Caco-2 (cell line): ENCODE data around the gene GMFB. TPM values are rescaled to one million over a fixed set of nuclear protein-coding genes. Genes with fewer than 3 reads are reported as not detected.
A peak's percentile ranks its signal among the peaks of the same experiment; 100 is the strongest.

ENCODE experiments used
- BruUV-seq: library from RNA; stranded (reverse); fragments of 400-500 nt; replicated peaks from 2 replicates; lab custom pipeline; 2021; lab: Mats Ljungman, UMichigan
- CTCF ChIA-PET: fragments of 300-600 bp; sonication (Branson Sonifier 250); formaldehyde crosslinking; loops from one replicate; lab custom pipeline; 2022; ENCODE audit warnings: antibody characterized with exemption; lab: Charles Lee
- POLR2A ChIA-PET: fragments of 300-600 bp; sonication (Branson Sonifier 250); formaldehyde crosslinking; loops from one replicate; lab custom pipeline; 2022; ENCODE audit warnings: antibody characterized with exemption; lab: Charles Lee
- DNase-seq, 2 experiments: peaks; one replicate each; pipeline versions ENCODE4 v3.0.0 to v3.0.0-alpha.2; 2020 to 2022
- H3K27me3 ChIP-seq: replicated peaks from 2 replicates; pipeline ENCODE4 v1.6.0; 2011; ENCODE audit warnings: low read length; ENCODE audit not compliant: control insufficient read depth, insufficient read depth
- H3K36me3 ChIP-seq: 2 replicates; pipeline ENCODE4 v1.5.1; 2011; ENCODE audit warnings: low read length; ENCODE audit not compliant: control insufficient read depth, insufficient read depth
- H3K4me1 ChIP-seq: fragments of 250-450 bp; sonication (Bioruptor Pico); 2 replicates; pipeline ENCODE4 v1.5.1; 2020; ENCODE audit warnings: mild to moderate bottlenecking
- H3K4me3 ChIP-seq: 2 replicates; pipeline ENCODE4 v1.5.1; 2011; ENCODE audit warnings: low read depth, mild to moderate bottlenecking, control low read depth, low read length
- H3K9me3 ChIP-seq: fragments of 250-450 bp; sonication (Bioruptor Pico); 2 replicates; pipeline ENCODE4 v1.5.1; 2020; ENCODE audit warnings: mild to moderate bottlenecking, moderate library complexity
- H3K27ac Mint-ChIP-seq: one replicate; pipeline ENCODE4 v1.8.0; 2022; ENCODE audit warnings: mixed read lengths; ENCODE audit not compliant: unreplicated experiment
- H3K27me3 Mint-ChIP-seq: one replicate; pipeline ENCODE4 v1.8.0; 2022; ENCODE audit warnings: mixed read lengths; ENCODE audit not compliant: insufficient read depth, unreplicated experiment
- H3K36me3 Mint-ChIP-seq: one replicate; pipeline ENCODE4 v1.8.0; 2022; ENCODE audit warnings: mild to moderate bottlenecking, mixed read lengths; ENCODE audit not compliant: insufficient read depth, unreplicated experiment
- H3K4me1 Mint-ChIP-seq: one replicate; pipeline ENCODE4 v1.8.0; 2022; ENCODE audit warnings: low read depth, mixed read lengths; ENCODE audit not compliant: unreplicated experiment
- H3K4me3 Mint-ChIP-seq: one replicate; pipeline ENCODE4 v1.8.0; 2022; ENCODE audit warnings: mild to moderate bottlenecking, moderate library complexity, mixed read lengths; ENCODE audit not compliant: unreplicated experiment
- H3K9me3 Mint-ChIP-seq: one replicate; pipeline ENCODE4 v1.8.0; 2022; ENCODE audit warnings: mixed read lengths; ENCODE audit not compliant: unreplicated experiment
- intact Hi-C: fragments of 100-400 bp; cut with micrococcal nuclease; formaldehyde crosslinking; loops from one replicate; pipeline ENCODE4 v1.10.0; 2022; ENCODE audit not compliant: unreplicated experiment
- total RNA-seq: library from RNA; stranded (reverse); gene quantifications from 2 replicates; pipeline ENCODE4 v1.2.3, GENCODE V29; 2022
- TF ChIP-seq, protein P1 (sequence below), 2 experiments: fragments of 200-600 bp in 1 of 2; IDR thresholded peaks; 1 replicate in 1 of 2; 2 replicates in 1 of 2; pipeline versions ENCODE4 v1.5.1 to v1.8.0; 2011 to 2022; ENCODE audit warnings: antibody characterized with exemption in 1 of 2, control low read depth in 1 of 2, inconsistent platforms in 1 of 2, low read depth in 1 of 2, low read length in 1 of 2, mild to moderate bottlenecking in 1 of 2, moderate library complexity in 1 of 2; ENCODE audit not compliant: insufficient read depth in 1 of 2, severe bottlenecking in 1 of 2, unreplicated experiment in 1 of 2

Gene GMFB
- total RNA-seq, 1 experiment from 2014 or later, result 67.4 TPM

- peak; percentile 92 to 96 for DNase-seq
- peak within 1 kb of the TSS; percentile 83 for H3K4me3 Mint-ChIP-seq
- H3K36me3 ChIP-seq, result no peaks in the 10 kb centered on the region
- ChIA-PET CTCF (interaction anchor here (1.0 to 1.4 kb wide), 2 partner anchors 20 to 74 kb away, joined by 3 read pairs; no protein-coding TSS in a partner anchor), POLR2A (no interaction called here)
- H3K27me3 ChIP-seq, result no peaks in the 10 kb centered on the region
- H3K9me3 ChIP-seq, result no peaks in the 10 kb centered on the region
- H3K4me3 ChIP-seq, result peak within 1 kb of the TSS; percentile 91
- no peaks in the 10 kb centered on the region for H3K9me3 Mint-ChIP-seq
- TF ChIP-seq, protein P1, sequence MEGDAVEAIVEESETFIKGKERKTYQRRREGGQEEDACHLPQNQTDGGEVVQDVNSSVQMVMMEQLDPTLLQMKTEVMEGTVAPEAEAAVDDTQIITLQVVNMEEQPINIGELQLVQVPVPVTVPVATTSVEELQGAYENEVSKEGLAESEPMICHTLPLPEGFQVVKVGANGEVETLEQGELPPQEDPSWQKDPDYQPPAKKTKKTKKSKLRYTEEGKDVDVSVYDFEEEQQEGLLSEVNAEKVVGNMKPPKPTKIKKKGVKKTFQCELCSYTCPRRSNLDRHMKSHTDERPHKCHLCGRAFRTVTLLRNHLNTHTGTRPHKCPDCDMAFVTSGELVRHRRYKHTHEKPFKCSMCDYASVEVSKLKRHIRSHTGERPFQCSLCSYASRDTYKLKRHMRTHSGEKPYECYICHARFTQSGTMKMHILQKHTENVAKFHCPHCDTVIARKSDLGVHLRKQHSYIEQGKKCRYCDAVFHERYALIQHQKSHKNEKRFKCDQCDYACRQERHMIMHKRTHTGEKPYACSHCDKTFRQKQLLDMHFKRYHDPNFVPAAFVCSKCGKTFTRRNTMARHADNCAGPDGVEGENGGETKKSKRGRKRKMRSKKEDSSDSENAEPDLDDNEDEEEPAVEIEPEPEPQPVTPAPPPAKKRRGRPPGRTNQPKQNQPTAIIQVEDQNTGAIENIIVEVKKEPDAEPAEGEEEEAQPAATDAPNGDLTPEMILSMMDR (IDR thresholded peaks at IDR 0.05; ENCODE audit: insufficient read depth in 1 of 2, low read depth in 1 of 2, low read length in 1 of 2, severe bottlenecking in 1 of 2, unreplicated experiment in 1 of 2), result peak; percentile 76 to 89
- no peaks in the 10 kb centered on the region for H3K27me3 Mint-ChIP-seq
- intact Hi-C loops, result loop anchor here (1.0 to 5.0 kb wide), 4 partner anchors 44 to 366 kb away; partner anchors contain the start of genes CDKN3 and GMFB
- BruUV-seq, result no TSS peak
- H3K4me1 ChIP-seq, result peaks cover 6% of the 10 kb centered on the region; the same call in 1 of the 2 replicates
- peak within 1 kb of the TSS; percentile 90 for H3K27ac Mint-ChIP-seq
- H3K36me3 Mint-ChIP-seq, result no peaks in the 10 kb centered on the region
- H3K4me1 Mint-ChIP-seq, result peaks cover 7% of the 10 kb centered on the region
These were observed 47.6 kb downstream of the GMFB start, which contains the start of gene CNIH1 for GRCh38 chr14:54440873-54441868. Gene CNIH1 (minus strand): TSS chr14:54441374. CDS start chr14:54441327, 47 bp downstream.

- no peaks in the 10 kb centered on the region for H3K9me3 Mint-ChIP-seq
- DNase-seq, result no peak
- H3K36me3 Mint-ChIP-seq, result peaks cover 6% of the 10 kb centered on the region
- intact Hi-C loops, result loop anchor here (2.0 to 5.0 kb wide), 2 partner anchors 44 to 367 kb away; partner anchors contain the start of gene CDKN3
- peaks cover 12% of the 10 kb centered on the region for H3K4me1 Mint-ChIP-seq
- ChIA-PET POLR2A (no interaction called here), CTCF (no interaction called here)
- peak overlapping the region; percentile 90 for H3K27ac Mint-ChIP-seq
- BruUV-seq, result no TSS peak
- H3K4me1 ChIP-seq, result peaks cover 11% of the 10 kb centered on the region
- H3K27me3 Mint-ChIP-seq, result no peaks in the 10 kb centered on the region
- no peaks in the 10 kb centered on the region for H3K36me3 ChIP-seq
- peak overlapping the region; percentile 91 for H3K4me3 ChIP-seq
- no peaks in the 10 kb centered on the region for H3K27me3 ChIP-seq
- TF ChIP-seq, protein P1 (IDR thresholded peaks at IDR 0.05; ENCODE audit: insufficient read depth in 1 of 2, low read depth in 1 of 2, low read length in 1 of 2, severe bottlenecking in 1 of 2, unreplicated experiment in 1 of 2), result no peak
- peak overlapping the region; percentile 83 for H3K4me3 Mint-ChIP-seq
- no peaks in the 10 kb centered on the region for H3K9me3 ChIP-seq
These were observed 48.3 kb downstream of the GMFB start for GRCh38 chr14:54440476-54440872.

- DNase-seq, result no peak
- Mint-ChIP-seq H3K36me3 (peaks cover 8% of the 10 kb centered on the region), H3K27ac (peak overlapping the region; percentile 90), H3K27me3 (no peaks in the 10 kb centered on the region), H3K4me1 (peaks cover 16% of the 10 kb centered on the region), H3K9me3 (no peaks in the 10 kb centered on the region), H3K4me3 (peak overlapping the region; percentile 83)
- ChIA-PET POLR2A (no interaction called here), CTCF (no interaction called here)
- Histone ChIP-seq H3K36me3 (no peaks in the 10 kb centered on the region), H3K27me3 (no peaks in the 10 kb centered on the region), H3K4me3 (peak overlapping the region; percentile 91), H3K4me1 (peaks cover 12% of the 10 kb centered on the region), H3K9me3 (no peaks in the 10 kb centered on the region)
- intact Hi-C loops, result loop anchor here (2.0 to 5.0 kb wide), 2 partner anchors 43 to 367 kb away; partner anchors contain the start of gene CDKN3
- TF ChIP-seq, protein P1 (IDR thresholded peaks at IDR 0.05; ENCODE audit: insufficient read depth in 1 of 2, low read depth in 1 of 2, low read length in 1 of 2, severe bottlenecking in 1 of 2, unreplicated experiment in 1 of 2), result no peak
- BruUV-seq, result TSS peak; percentile 44
These were observed 48.7 kb downstream of the GMFB start for GRCh38 chr14:54440037-54440436.
